Activated CD4-positive, alpha-beta T cell treated with anti-CD3 and anti-CD28 coated beads, Interleukin-2, amount 50 U/mL, for 16 hours (primary cell): ENCODE measurements around the gene KRTAP20-3.

ENCODE experiments used
- DNase-seq: peaks from one replicate; pipeline ENCODE4 v3.0.0-alpha.2; 2020

Gene KRTAP20-3

GRCh38 chr21:30642564-30642963 is at the start of gene KRTAP20-3:
TSS of gene KRTAP20-3 (plus strand) at chr21:30642864.
- DNase-seq: no peak

DNA sequence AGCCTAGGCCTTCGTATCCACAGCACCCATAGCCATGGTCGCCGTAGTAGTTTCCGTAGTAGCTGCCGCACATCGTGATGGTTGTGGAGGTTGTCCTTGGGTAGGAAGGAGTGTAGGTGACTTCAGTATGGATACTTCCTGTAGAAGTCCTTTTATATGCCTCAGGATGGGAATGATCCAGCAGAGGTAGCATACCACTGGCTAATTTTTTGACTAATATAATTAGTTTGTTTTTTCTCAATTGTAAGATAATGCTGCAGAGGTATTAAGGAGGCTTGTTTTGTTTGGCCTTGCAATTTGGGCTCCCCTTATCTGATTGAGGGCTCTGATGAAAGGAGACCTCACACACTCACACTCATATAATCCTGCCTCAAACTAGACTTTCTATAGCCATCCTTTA is 43.9 kb upstream of the KRTAP20-3 start, which contains the start of gene KRTAP6-2:
Gene KRTAP6-2, minus strand, starts transcription at position 101 of the 400 bp plus-strand sequence. Its CDS starts 28 bp downstream, at position 73.
- DNase-seq: no peak

GRCh38 chr21:30600787-30601186 is 41.9 kb upstream of the KRTAP20-3 start, which contains the start of gene KRTAP22-1:
TSS of gene KRTAP22-1 (plus strand) at chr21:30601087.
- no peak for DNase-seq

GRCh38 chr21:30605968-30606367 is 36.7 kb upstream of the KRTAP20-3 start:
- no peak for DNase-seq

DNA sequence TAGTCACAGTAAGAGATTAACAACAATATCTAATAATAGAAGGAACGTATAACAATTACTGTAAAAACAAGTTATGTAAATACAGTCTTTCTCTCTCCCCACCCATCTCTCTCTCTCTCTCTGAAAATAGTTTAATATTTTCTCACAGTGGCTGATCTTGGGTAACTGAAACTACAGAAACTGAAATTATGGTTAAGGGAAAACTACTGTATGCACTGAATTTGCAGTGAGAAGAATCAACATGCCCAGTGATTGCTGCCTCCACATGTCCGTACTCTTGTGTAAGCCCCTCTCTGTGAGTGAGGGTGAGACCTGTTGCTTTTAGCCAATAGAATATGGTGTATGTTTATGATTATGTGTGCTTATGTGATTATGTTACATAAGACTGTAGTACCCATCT is 30.5 kb upstream of the KRTAP20-3 start:
- no peak for DNase-seq

- DNase-seq: peak; percentile 2
These were observed 28.8 kb upstream of the KRTAP20-3 start, which contains the start of gene KRTAP6-1 for GRCh38 chr21:30613836-30614235. TSS of gene KRTAP6-1 (minus strand) at chr21:30613930. CDS start at chr21:30613904, 26 bp downstream.

- DNase-seq: no peak
These were observed 27.5 kb upstream of the KRTAP20-3 start for GRCh38 chr21:30615199-30615598.

DNA sequence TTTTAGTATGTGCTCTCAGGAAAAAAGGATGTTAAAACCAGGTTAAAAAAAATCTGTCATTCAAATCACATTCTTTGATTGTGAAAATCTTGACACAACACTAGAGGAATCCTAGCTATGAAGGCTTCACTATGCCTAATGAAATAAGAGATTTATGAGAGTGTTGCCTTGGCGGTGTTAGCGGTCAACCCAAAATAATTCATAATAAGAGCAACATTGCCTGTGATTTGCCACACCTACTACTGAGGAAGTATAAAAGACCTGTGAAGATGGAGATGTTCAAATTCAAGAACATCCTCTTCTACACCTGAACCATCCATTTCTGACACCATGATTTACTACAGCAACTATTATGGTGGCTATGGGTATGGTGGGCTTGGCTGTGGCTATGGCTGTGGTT is 26.5 kb upstream of the KRTAP20-3 start, which contains the start of gene KRTAP20-1:
Gene KRTAP20-1, plus strand, starts transcription at position 301 of the 400 bp plus-strand sequence. Its CDS starts 30 bp downstream, at position 331.
- DNase-seq: no peak

DNA sequence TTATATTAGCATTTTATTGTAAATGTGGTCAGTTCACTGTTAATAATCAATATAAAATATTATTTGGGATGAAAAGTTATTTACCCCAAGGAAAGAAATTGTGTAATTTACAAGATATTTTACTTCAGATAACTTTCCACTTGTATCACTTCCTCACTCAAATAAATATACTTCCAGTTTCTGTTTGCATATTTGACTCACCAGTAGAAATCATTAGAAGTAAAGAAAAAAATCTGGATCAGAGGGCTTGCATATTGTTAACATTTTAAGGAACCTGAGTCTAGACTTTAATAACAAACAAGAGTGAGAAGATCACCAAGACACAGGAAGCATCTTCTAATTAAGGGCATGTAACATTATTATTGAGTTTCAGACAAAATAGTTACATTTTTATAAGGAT is 22.6 kb upstream of the KRTAP20-3 start:
- DNase-seq: no peak

DNA sequence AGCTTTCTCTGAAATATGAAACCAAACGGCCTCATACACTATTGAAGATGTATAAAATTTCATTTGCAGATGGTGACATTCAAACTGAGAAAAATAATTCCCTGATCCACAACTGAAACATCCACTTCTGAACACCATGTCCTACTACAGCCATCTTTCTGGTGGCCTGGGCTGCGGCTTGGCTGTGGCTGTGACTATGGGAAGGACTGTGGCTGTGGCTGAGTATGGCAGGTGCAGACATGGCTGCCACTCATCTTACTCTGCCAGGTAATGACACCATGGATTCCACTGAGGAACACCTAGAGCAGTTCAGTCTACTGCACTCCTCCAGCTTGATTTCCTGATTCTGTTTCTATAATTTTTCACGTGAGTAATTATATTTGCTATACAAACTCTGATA is 22.1 kb upstream of the KRTAP20-3 start, which contains the start of gene KRTAP20-4:
Gene KRTAP20-4, plus strand, starts transcription at position 106 of the 400 bp plus-strand sequence.
- DNase-seq: no peak

DNA sequence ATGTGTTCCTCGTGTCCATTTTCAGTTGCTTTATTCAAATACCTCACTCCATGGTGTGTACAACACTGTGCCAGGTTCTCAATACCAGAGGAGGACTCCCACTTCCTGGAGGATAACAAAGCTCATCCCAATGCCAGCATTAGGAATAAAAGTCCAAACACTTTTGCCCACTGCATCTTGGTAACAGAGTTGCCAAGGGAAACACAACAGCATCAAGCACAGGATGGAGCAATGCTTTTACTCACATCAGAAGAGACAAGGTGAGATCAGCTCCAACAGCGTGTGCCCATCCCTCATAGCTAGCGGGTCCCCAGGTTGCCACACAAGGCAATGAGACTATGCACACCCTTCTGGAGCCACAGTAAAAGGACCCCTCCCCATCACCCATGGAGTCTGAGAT is 19.3 kb upstream of the KRTAP20-3 start:
- no peak for DNase-seq

DNA sequence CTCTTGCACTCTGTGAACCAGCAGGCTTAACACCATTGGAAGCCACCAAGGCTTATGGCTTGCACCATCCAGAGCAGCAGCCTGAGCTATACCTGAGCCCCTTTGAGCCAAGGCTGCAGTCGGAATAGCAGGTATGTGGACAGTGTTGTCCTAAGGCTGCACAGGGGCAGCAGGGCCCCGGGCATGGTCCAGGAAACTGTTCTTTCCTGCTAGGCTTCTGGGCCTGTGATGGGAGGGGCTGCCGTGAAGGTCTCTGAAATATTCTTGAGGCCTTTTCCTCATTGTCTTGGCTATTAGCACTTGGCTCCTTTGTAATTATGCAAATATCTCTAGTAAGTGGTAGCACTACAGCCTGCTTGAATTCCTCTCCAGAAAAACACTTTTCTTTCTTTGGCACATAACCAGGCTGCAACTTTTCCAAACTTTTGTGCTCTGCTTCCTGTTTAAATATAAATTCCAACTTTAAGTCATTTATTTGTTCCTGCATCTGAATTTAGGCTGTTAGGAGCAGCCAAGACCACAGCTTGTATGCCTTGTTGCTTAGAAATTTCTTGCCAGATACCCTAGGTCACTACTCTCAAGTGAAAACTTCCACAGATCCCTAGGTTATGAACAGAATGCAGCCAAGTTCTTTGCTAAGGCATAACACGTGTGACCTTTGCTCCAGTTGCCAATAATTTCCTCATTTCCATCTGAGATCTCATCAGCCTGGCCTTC is 17.1 kb upstream of the KRTAP20-3 start:
- no peak for DNase-seq

DNA sequence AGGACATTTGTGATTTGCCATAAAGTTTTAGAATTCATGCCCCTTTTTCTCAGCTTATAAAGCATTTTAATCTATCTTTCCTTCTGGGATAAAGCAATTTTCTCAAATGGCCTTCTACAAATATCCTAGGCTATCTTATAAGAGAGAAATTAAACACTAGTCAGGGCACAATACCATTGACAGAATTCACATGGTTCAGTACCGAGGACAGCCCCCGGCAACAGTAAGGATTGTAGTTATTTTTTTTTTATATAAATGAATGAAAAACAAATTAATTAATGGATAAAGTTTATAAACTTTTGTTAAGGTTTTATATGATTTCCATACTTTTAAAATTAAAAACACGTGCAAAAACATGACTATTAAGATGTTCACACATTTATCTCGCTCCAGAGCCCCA is 14.6 kb upstream of the KRTAP20-3 start:
- no peak for DNase-seq

GRCh38 chr21:30629200-30629599 is 13.5 kb upstream of the KRTAP20-3 start:
- DNase-seq: no peak

GRCh38 chr21:30634906-30635305 is 7.8 kb upstream of the KRTAP20-3 start, which contains the start of gene KRTAP20-2:
TSS of gene KRTAP20-2 (plus strand) at chr21:30635206. CDS start at chr21:30635264, 58 bp downstream.
- DNase-seq: no peak

DNA sequence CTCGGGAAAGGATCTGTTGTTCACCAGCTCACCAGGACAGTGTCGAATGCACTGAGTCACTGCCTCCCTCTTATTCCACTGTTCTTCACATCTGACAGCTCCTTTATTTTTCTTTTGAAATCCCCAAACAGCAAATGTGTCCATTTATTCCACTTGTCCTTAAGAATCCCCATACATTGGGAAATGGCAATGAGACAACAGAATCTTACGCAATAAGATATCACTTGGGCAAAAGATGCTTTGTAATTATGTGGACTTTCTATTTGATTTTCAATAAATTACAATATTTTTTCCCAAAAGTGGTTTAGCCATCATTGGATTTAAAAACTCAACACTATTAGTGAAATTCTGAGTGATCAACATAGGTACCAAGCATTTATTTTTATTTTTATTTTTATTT is 4.0 kb upstream of the KRTAP20-3 start:
- no peak for DNase-seq

GRCh38 chr21:30646904-30647414 is 4.3 kb downstream of the KRTAP20-3 start:
- no peak for DNase-seq

DNA sequence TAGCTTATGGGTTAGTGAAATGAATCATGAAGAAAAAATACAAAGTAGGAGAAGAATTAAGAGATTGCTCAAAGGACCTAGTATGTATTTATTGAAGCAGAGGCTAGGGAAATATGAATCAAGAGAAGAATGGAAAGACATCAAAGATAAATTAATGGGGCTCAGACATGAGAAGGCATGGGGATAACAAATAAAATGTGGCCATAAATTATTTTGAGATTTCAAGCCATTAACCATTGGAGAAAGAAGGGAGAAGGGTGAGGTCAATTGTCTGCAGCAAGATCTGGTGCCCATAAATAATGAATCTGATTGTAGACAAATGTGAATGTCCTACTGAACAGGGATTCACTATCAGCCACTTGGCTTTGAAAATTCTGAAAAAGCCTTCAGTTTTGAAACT is 10.2 kb downstream of the KRTAP20-3 start:
- no peak for DNase-seq

DNA sequence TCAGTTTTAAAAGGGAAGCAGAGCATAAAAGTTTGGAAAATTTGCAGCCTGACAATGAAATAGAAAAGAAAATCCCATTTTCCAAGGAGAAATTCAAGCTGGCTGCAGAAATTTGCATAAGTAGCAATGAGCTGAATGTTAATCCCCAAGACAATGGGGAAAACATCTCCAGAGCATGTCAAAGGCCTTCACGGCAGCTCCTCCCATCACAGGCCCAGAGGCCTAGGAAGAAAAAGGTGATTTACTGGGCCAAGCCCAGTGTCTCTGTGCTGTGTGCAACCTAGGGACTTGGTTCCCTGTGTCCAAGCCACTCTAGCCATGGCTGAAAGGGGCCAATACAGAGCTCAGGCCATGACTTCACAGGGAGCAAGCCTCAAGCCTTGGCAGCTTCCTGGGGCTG is 26.1 kb downstream of the KRTAP20-3 start:
- no peak for DNase-seq

DNA sequence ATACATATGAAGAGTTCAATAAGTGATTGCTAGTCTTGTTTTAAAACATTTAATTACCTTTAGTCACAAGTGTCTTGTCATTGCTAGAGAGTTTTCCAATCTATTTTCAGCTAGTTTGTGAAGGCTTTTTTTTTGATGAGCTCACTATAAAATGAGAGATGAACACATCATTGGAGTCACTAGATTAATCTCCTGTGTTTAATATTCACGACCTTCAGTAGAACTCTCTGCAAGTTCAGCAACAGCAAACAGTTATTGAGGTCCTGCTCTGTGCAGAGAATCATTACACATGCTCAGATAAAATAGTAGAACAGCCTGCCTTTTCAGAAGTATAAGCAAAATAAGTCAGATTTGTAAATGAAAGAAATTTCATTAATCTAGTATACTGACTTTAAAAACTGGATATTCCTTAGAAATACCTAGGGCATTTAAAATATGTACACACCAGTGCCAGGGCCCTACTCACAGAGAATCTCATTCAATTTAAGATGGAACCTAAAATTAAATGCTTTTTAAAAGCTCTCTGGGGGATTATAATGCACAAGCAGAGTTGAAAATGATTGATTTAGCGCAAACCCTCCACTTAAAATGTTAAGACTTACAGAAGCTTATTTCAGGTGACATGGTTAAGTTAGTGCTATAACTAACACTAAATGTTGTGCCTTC is 30.5 kb downstream of the KRTAP20-3 start:
- DNase-seq: no peak

DNA sequence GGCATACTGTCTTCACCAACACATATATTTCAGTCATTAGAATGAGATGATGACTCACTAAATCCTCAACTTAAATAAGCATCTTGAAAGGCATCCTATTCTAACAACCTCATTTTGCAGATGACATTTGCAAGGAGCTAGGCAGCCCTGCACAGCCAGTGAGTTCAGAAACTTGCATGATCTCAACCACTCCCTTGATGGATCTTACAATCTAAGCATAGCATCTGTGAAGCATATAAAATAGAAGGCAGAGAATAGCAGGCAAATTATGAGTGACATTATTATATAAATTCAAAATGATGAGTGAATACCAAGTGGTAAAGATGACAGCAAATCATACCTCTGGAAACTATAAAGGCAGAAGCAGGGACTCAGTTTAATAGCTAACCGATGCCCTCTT is 31.6 kb downstream of the KRTAP20-3 start:
- DNase-seq: no peak

GRCh38 chr21:30676737-30677136 is 34.1 kb downstream of the KRTAP20-3 start:
- DNase-seq: no peak

- DNase-seq: no peak
These were observed 37.9 kb downstream of the KRTAP20-3 start for GRCh38 chr21:30680586-30680985.

- DNase-seq: no peak
These were observed 41.8 kb downstream of the KRTAP20-3 start for GRCh38 chr21:30684506-30684905.
